DND-41 (cell line): Measurements from ENCODE around the gene ENTPD8.

Source experiments
- ATAC-seq: fragments of 200-7000 bp; cut with Tn5 transposase; 3 replicates; pipeline ENCODE4 v1.9.1; 2021; ENCODE audit warnings: low read depth; ENCODE audit not compliant: insufficient read depth
- DNase-seq: peaks from one replicate; pipeline ENCODE4 v3.0.0-alpha.2; 2020
- H2AFZ ChIP-seq: 2 replicates; pipeline ENCODE4 v1.6.0; 2012; ENCODE audit warnings: low read depth, low read length
- H3K27ac ChIP-seq: 2 replicates; pipeline ENCODE4 v1.5.1; 2012; ENCODE audit warnings: low read length, inconsistent platforms
- H3K27me3 ChIP-seq: fragments of 200-600 bp; sonication (generic); 2 replicates; pipeline ENCODE4 v1.6.0; 2012; ENCODE audit warnings: low read length, mild to moderate bottlenecking, inconsistent platforms; ENCODE audit not compliant: insufficient read depth, poor library complexity
- H3K36me3 ChIP-seq: 2 replicates; pipeline ENCODE4 v1.5.1; 2012; ENCODE audit warnings: low read length, inconsistent platforms; ENCODE audit not compliant: insufficient read depth
- H3K4me1 ChIP-seq: 2 replicates; pipeline ENCODE4 v1.5.1; 2012; ENCODE audit warnings: mild to moderate bottlenecking, low read length; ENCODE audit not compliant: insufficient read depth
- H3K4me2 ChIP-seq: 2 replicates; pipeline ENCODE4 v1.6.0; 2012; ENCODE audit warnings: mild to moderate bottlenecking, moderate library complexity, low read length, inconsistent platforms; ENCODE audit not compliant: insufficient read depth
- H3K4me3 ChIP-seq, 2 experiments: fragments of 200-600 bp in 1 of 2; shearing (Covaris generic) in 1 of 2; 2 replicates each; pipeline ENCODE4 v1.5.1; 2012 to 2016; ENCODE audit warnings: inconsistent platforms in 2 of 2, low read length in 2 of 2, mild to moderate bottlenecking in 2 of 2, low read depth in 1 of 2, moderate library complexity in 1 of 2
- H3K79me2 ChIP-seq: 2 replicates; pipeline ENCODE4 v1.6.0; 2012; ENCODE audit warnings: low read length, inconsistent platforms; ENCODE audit not compliant: insufficient read depth
- H3K9ac ChIP-seq: 2 replicates; pipeline ENCODE4 v1.6.0; 2012; ENCODE audit warnings: low read depth, mild to moderate bottlenecking, inconsistent platforms, low read length, moderate library complexity
- H3K9me3 ChIP-seq: 2 replicates; pipeline ENCODE4 v1.5.1; 2012; ENCODE audit warnings: low read length, moderate library complexity, mild to moderate bottlenecking, inconsistent platforms; ENCODE audit not compliant: insufficient read depth, severe bottlenecking
- H4K20me1 ChIP-seq: 2 replicates; pipeline ENCODE4 v1.6.0; 2012; ENCODE audit warnings: low read length; ENCODE audit not compliant: insufficient read depth
- EZH2 ChIP-seq: IDR thresholded peaks from 3 replicates; pipeline ENCODE4 v1.6.1; 2012; ENCODE audit warnings: borderline replicate concordance, low read depth, mild to moderate bottlenecking, moderate library complexity, low read length, inconsistent platforms; ENCODE audit not compliant: severe bottlenecking
- TF ChIP-seq, protein P1 (sequence below): IDR thresholded peaks from 2 replicates; pipeline ENCODE4 v1.5.1; 2012; ENCODE audit warnings: borderline replicate concordance, low read length, moderate library complexity, mild to moderate bottlenecking; ENCODE audit not compliant: poor library complexity, severe bottlenecking; ENCODE audit errors: extremely low read depth

ENTPD8 gene

DNA sequence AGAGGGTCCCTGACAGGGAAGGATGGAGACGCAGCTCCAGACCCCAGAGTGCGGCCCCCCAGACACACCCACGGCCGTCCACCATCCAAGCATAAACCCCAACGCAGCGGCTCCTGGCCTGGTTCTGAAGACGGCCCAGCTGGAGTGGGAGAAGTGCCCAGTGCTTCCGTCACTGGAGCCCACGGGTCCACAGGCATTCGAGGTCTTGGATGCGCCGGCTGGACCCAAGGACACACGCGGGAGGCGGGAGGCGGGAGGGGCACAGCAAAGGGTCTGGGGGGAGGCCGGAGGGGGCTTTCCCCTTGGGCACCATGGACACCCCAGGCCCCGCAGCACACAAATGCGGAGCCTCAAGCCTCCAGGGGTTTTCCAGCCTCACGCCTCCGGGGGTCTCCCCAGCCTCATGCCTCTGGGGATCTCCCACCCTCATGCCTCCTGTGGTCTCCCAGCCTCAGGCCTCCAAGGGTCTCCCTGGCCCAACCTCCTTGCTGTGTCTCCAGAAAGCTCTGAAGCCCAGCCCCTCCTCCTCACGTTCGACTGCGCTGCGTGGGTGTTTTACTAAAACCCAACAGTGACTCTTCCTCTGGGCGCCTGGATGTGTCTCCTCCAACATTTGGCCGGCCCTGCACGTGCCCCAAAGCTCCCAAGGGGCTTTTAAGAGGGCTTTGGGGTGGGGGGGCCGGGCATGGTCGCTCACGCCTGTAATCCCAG lies 33.4 kb downstream of the ENTPD8 start:
- Histone ChIP-seq H3K27me3 (no peaks in the 10 kb centered on the region), H3K9ac (no peak overlapping the region), H4K20me1 (no peaks in the 10 kb centered on the region), H3K9me3 (no peaks in the 10 kb centered on the region), H3K4me3 (no peak overlapping the region), H3K27ac (no peak overlapping the region), H3K4me1 (no peaks in the 10 kb centered on the region), H3K79me2 (no peaks in the 10 kb centered on the region), H3K36me3 (no peaks in the 10 kb centered on the region), H2AFZ (no peak overlapping the region), H3K4me2 (no peak overlapping the region)
- ATAC-seq = no peak
- no peak for TF ChIP-seq EZH2
- TF ChIP-seq, protein P1, sequence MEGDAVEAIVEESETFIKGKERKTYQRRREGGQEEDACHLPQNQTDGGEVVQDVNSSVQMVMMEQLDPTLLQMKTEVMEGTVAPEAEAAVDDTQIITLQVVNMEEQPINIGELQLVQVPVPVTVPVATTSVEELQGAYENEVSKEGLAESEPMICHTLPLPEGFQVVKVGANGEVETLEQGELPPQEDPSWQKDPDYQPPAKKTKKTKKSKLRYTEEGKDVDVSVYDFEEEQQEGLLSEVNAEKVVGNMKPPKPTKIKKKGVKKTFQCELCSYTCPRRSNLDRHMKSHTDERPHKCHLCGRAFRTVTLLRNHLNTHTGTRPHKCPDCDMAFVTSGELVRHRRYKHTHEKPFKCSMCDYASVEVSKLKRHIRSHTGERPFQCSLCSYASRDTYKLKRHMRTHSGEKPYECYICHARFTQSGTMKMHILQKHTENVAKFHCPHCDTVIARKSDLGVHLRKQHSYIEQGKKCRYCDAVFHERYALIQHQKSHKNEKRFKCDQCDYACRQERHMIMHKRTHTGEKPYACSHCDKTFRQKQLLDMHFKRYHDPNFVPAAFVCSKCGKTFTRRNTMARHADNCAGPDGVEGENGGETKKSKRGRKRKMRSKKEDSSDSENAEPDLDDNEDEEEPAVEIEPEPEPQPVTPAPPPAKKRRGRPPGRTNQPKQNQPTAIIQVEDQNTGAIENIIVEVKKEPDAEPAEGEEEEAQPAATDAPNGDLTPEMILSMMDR = no peak
- no peak for DNase-seq

DNA sequence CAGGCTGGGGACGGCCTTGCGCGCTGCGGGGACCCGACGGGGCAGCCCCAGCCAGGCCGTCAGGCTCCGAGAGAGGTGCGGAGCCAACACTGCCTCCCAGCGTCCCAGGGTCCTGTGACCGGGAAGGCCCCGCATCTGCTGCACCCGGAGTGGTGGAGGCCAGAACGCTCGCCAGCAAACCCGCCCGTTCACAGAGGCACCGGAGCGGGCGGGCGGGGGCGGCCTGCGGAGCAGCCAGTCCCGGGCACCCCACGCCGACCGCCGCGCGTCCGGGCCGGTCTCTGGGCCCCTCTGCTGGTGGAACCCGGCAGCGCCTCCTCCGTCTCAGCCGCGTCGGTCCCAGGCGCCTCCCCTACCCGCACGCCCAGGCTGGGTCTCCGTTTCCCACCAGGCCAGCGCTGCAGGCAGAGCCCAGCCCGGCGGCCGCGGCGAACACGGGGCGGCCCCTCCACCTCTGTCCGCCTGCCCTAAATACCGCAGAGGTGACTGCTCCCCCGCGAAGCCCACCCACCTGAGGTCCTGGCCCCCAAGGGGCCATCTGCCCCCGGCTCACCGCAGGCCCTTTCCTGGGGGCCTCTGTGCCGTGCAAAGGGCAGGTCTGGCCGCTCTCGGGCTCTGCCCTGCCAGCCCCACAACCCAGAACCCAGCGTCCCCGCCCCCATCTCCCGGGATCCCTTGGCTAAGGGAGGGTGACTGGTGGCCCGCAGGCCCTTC lies 34.1 kb downstream of the ENTPD8 start:
- H2AFZ ChIP-seq = no peak overlapping the region
- no peak overlapping the region for H3K9ac ChIP-seq
- no peaks in the 10 kb centered on the region for H3K79me2 ChIP-seq
- H3K4me3 ChIP-seq = no peak overlapping the region
- H3K9me3 ChIP-seq = no peaks in the 10 kb centered on the region
- no peak for TF ChIP-seq EZH2
- TF ChIP-seq, protein P1 = no peak
- no peak overlapping the region for H3K27ac ChIP-seq
- no peaks in the 10 kb centered on the region for H3K4me1 ChIP-seq
- ATAC-seq (no peak), DNase-seq (no peak)
- H3K36me3 ChIP-seq = no peaks in the 10 kb centered on the region
- H4K20me1 ChIP-seq = no peaks in the 10 kb centered on the region
- no peaks in the 10 kb centered on the region for H3K27me3 ChIP-seq
- no peak overlapping the region for H3K4me2 ChIP-seq

DNA sequence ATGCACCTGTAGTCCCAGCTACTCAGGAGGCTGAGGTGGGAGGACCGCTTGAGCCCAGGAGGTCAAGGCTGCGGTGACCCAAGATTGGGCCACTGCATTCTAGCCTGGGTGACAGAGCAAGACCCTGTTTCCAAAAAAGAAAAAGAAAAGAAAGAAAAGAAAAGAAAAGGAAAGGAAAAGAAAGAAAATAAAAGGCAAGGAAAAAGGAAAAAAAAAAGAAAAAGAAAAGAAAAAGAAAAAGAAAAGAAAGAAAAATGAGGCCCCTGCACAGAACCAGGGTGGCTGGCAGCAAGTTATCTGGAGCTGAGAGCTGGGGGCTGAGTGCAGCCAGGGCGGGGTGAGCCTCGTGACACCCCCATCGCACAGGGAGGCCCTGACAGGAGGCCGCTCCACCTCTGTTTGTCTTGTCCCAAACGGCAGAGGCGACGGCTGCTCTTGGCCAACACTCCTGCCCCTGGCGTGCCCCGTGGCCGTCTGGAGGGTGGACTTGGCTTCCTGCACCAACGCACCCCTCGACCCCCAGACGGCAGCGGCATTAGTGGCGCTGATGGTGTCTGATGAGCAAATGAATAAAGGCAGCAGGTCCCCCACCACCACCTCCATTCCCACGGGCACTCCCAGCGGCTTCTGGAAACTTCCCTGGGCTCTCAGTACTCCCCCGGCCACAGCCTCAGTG lies 34.9 kb downstream of the ENTPD8 start:
- H2AFZ ChIP-seq = no peak overlapping the region

More for the DNA sequence above, 34.9 kb downstream of the ENTPD8 start:
- H3K9me3 ChIP-seq = no peaks in the 10 kb centered on the region
- no peaks in the 10 kb centered on the region for H3K27me3 ChIP-seq
- H3K4me3 ChIP-seq = no peak overlapping the region
- H3K4me2 ChIP-seq = no peak overlapping the region
- no peaks in the 10 kb centered on the region for H3K79me2 ChIP-seq
- no peak overlapping the region for H3K27ac ChIP-seq
- H3K4me1 ChIP-seq = no peaks in the 10 kb centered on the region
- ATAC-seq = no peak
- no peaks in the 10 kb centered on the region for H3K36me3 ChIP-seq
- TF ChIP-seq, protein P1 = no peak
- TF ChIP-seq EZH2 = no peak
- H3K9ac ChIP-seq = no peak overlapping the region
- DNase-seq = no peak
- H4K20me1 ChIP-seq = no peaks in the 10 kb centered on the region
